H54 (cell line): ENCODE measurements around the gene BTBD19.

Source experiments
- DNase-seq: peaks from one replicate; pipeline ENCODE4 v3.0.0; 2011; ENCODE audit warnings: low spot score, mixed read lengths; ENCODE audit not compliant: insufficient read length
- FAIRE-seq: peaks from 3 replicates; lab custom pipeline; 2011; peaks lifted over from hg19 to GRCh38; lab: Jason Lieb, UNC
- POLR2A ChIP-seq: IDR thresholded peaks from 2 replicates; pipeline ENCODE4 v1.6.1; 2011; ENCODE audit warnings: low read depth, mild to moderate bottlenecking, low read length

BTBD19 gene

GRCh38 chr1:44862829-44863401 is 54.6 kb downstream of the BTBD19 start:
- no peak for TF ChIP-seq POLR2A
- DNase-seq (no peak), FAIRE-seq (no peak)
